ENCODE data around the gene STK32C.

DNA sequence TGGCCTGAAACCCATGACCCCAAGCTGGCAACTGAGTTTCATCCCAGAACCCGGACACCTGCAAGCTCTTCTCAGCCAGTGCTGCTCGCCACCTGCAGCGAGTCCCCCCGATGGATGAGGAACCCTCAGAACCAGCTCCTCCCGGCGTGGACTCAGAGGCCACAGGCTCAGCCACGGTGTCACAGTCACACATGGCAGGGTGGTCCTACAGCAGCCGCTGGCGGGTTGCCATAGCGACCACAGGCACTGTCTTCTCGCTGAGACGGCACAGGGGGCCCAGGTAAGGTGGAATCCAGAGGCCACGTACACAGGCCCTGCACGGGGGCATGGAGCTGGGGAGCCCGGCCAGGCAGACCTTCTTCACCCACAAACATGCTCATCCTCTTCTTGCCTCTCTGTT lies 67.6 kb downstream of the STK32C start:
- TF ChIP-seq TARDBP (IDR thresholded peaks at IDR 0.05) = no peak
- TF ChIP-seq SP1 (IDR thresholded peaks at IDR 0.05) = no peak
- no peak for TF ChIP-seq L3MBTL2 (conservative IDR thresholded peaks at IDR 0.05)
- no peak for TF ChIP-seq NFRKB (IDR thresholded peaks at IDR 0.05)
- no peak for TF ChIP-seq ELF4 (IDR thresholded peaks at IDR 0.05)
- TF ChIP-seq, protein P1, sequence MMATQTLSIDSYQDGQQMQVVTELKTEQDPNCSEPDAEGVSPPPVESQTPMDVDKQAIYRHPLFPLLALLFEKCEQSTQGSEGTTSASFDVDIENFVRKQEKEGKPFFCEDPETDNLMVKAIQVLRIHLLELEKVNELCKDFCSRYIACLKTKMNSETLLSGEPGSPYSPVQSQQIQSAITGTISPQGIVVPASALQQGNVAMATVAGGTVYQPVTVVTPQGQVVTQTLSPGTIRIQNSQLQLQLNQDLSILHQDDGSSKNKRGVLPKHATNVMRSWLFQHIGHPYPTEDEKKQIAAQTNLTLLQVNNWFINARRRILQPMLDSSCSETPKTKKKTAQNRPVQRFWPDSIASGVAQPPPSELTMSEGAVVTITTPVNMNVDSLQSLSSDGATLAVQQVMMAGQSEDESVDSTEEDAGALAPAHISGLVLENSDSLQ (IDR thresholded peaks at IDR 0.05) = no peak
- no peak for TF ChIP-seq ZNF384 (IDR thresholded peaks at IDR 0.05)
- TF ChIP-seq ARNT (IDR thresholded peaks at IDR 0.05) = no peak
- no peak for TF ChIP-seq FOXM1 (IDR thresholded peaks at IDR 0.05; ENCODE audit: borderline replicate concordance)
- TF ChIP-seq LEF1 (IDR thresholded peaks at IDR 0.05; ENCODE audit: borderline replicate concordance) = no peak
- TF ChIP-seq HDGF (IDR thresholded peaks at IDR 0.05; ENCODE audit: borderline replicate concordance) = no peak
- TF ChIP-seq FOXA1 (IDR thresholded peaks at IDR 0.05) = no peak

Data from HEK293T (cell line).